ENCODE data around the gene KLF7. TPM values are rescaled to one million over a fixed set of nuclear protein-coding genes. Genes with fewer than 3 reads are reported as not detected.
"Not testable (repeated sequence)": the region's sequence is repeated elsewhere in the genome, so short reads cannot be mapped to it uniquely, and the experiment has no call there.

KLF7 gene
- total and polyA plus RNA-seq, 2 donors (not counting 3 experiments of a cell fraction or from before 2014, with no cell fraction given): 32.8 to 42.9 TPM

DNA sequence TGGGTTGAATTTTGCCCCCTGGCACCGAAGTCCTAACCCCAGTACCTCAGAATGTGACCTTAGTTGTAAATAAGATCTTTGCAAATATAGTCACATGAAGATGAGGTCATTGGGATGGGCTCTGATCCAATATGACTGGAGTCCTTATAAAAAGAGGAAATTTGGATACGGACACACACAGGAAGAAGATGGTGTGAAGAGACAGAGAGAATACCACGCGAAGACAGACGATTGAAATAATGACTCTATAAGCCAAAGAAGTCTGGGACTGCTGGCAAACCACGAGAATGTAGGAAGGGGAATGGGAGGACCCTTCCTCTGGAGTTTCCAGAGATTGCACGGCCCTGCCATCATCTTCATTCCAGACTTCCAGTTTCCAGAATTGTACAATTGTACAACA is 127.9 kb downstream of the KLF7 start:
- dilution Hi-C loops (cut with MboI; ENCODE audit: extremely low pct_ligation_motif_present, low sequenced_read_pairs) (no loop called here), intact Hi-C loops (cut with micrococcal nuclease) (loop anchor here (5.0 kb wide), 1 partner anchor 956 kb away; no protein-coding TSS in a partner anchor)
- FAIRE-seq (no peak), DNase-seq (ENCODE audit: low read depth, low spot score) (no peak)
- no peak overlapping the region for H3K4me2 ChIP-seq (ENCODE audit: insufficient read depth, low read length)
- no peaks in the 10 kb centered on the region for H3K9me1 ChIP-seq (replicated peaks; ENCODE audit: control insufficient read depth, extremely low read depth, insufficient read depth, low read length)
- TF ChIP-seq, protein P1, sequence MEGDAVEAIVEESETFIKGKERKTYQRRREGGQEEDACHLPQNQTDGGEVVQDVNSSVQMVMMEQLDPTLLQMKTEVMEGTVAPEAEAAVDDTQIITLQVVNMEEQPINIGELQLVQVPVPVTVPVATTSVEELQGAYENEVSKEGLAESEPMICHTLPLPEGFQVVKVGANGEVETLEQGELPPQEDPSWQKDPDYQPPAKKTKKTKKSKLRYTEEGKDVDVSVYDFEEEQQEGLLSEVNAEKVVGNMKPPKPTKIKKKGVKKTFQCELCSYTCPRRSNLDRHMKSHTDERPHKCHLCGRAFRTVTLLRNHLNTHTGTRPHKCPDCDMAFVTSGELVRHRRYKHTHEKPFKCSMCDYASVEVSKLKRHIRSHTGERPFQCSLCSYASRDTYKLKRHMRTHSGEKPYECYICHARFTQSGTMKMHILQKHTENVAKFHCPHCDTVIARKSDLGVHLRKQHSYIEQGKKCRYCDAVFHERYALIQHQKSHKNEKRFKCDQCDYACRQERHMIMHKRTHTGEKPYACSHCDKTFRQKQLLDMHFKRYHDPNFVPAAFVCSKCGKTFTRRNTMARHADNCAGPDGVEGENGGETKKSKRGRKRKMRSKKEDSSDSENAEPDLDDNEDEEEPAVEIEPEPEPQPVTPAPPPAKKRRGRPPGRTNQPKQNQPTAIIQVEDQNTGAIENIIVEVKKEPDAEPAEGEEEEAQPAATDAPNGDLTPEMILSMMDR (IDR thresholded peaks at IDR 0.05; ENCODE audit: extremely low read depth in 1 of 2, insufficient read depth in 1 of 2, low read depth in 1 of 2, low read length in 2 of 2): no peak
- TF ChIP-seq POLR2AphosphoS5 (IDR thresholded peaks at IDR 0.05; ENCODE audit: insufficient read depth, low read depth, low read length) (no peak), JUN (IDR thresholded peaks at IDR 0.05; ENCODE audit: borderline replicate concordance, insufficient read depth, insufficient read length, low read depth) (no peak), POLR2A (IDR thresholded peaks at IDR 0.05; ENCODE audit: low read depth, low read length) (no peak), MYC (IDR thresholded peaks at IDR 0.05; ENCODE audit: low read depth, low read length) (no peak), GATA2 (IDR thresholded peaks at IDR 0.05; ENCODE audit: insufficient read depth, insufficient read length, low read depth, low read length) (no peak), EZH2 (IDR thresholded peaks at IDR 0.05; ENCODE audit: borderline replicate concordance, low read depth, low read length, severe bottlenecking) (no peak), FOS (IDR thresholded peaks at IDR 0.05; ENCODE audit: borderline replicate concordance, insufficient read depth, low read length) (no peak)
- TF ChIP-seq, protein P2, sequence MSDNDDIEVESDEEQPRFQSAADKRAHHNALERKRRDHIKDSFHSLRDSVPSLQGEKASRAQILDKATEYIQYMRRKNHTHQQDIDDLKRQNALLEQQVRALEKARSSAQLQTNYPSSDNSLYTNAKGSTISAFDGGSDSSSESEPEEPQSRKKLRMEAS (IDR thresholded peaks at IDR 0.05; ENCODE audit: insufficient read depth, insufficient read length): no peak
- H3K27ac ChIP-seq (ENCODE audit: insufficient read depth, low read depth, low read length): no peak overlapping the region
- H3K9ac ChIP-seq (replicated peaks; ENCODE audit: extremely low read depth, insufficient read depth, low read length): no peak overlapping the region
- H3K4me1 ChIP-seq (ENCODE audit: control insufficient read depth, extremely low read depth, insufficient read depth, low read length): peaks cover 9% of the 10 kb centered on the region
- POLR2A ChIA-PET: no interaction called here
- no peaks in the 10 kb centered on the region for H3K9me3 ChIP-seq (replicated peaks; ENCODE audit: control insufficient read depth, insufficient read depth, low read length)
- H4K20me1 ChIP-seq (replicated peaks; ENCODE audit: control insufficient read depth, extremely low read depth, insufficient read depth, low read length): no peaks in the 10 kb centered on the region
- CTCF ChIA-PET: interaction anchor here (1.2 kb wide), 1 partner anchor 55 kb away, joined by 3 read pairs; no protein-coding TSS in a partner anchor
- H3K4me3 ChIP-seq (replicated peaks in 1 of 3; ENCODE audit: insufficient read depth in 1 of 3, low read depth in 1 of 3, low read length in 3 of 3): no peak overlapping the region
- no peaks in the 10 kb centered on the region for H3K36me3 ChIP-seq (ENCODE audit: control insufficient read depth in 2 of 2, extremely low read depth in 1 of 2, insufficient read depth in 2 of 2, low read length in 2 of 2)
- no peaks in the 10 kb centered on the region for H3K27me3 ChIP-seq (ENCODE audit: control insufficient read depth in 2 of 2, insufficient read depth in 2 of 2, low read length in 2 of 2)
- no TSS peak for BruUV-seq (replicated peaks)
- no peaks in the 10 kb centered on the region for H3K79me2 ChIP-seq (ENCODE audit: control insufficient read depth, insufficient read depth, low read length)
- H2AFZ ChIP-seq (ENCODE audit: low read depth, low read length): no peak overlapping the region

- H3K9me1 ChIP-seq (replicated peaks; ENCODE audit: control insufficient read depth, extremely low read depth, insufficient read depth, low read length); H2AFZ ChIP-seq (ENCODE audit: low read depth, low read length); H3K27me3 ChIP-seq (ENCODE audit: control insufficient read depth in 2 of 2, insufficient read depth in 2 of 2, low read length in 2 of 2); H3K4me2 ChIP-seq (ENCODE audit: insufficient read depth, low read length); POLR2A ChIA-PET; H3K9ac ChIP-seq (replicated peaks; ENCODE audit: extremely low read depth, insufficient read depth, low read length); FAIRE-seq; H3K79me2 ChIP-seq (ENCODE audit: control insufficient read depth, insufficient read depth, low read length); H3K4me3 ChIP-seq (replicated peaks in 1 of 3; ENCODE audit: insufficient read depth in 1 of 3, low read depth in 1 of 3, low read length in 3 of 3); H3K4me1 ChIP-seq (ENCODE audit: control insufficient read depth, extremely low read depth, insufficient read depth, low read length); H3K27ac ChIP-seq (ENCODE audit: insufficient read depth, low read depth, low read length); dilution Hi-C loops (cut with MboI; ENCODE audit: extremely low pct_ligation_motif_present, low sequenced_read_pairs); BruUV-seq (replicated peaks); DNase-seq (ENCODE audit: low read depth, low spot score); CTCF ChIA-PET; H3K36me3 ChIP-seq (ENCODE audit: control insufficient read depth in 2 of 2, extremely low read depth in 1 of 2, insufficient read depth in 2 of 2, low read length in 2 of 2); H3K9me3 ChIP-seq (replicated peaks; ENCODE audit: control insufficient read depth, insufficient read depth, low read length); H4K20me1 ChIP-seq (replicated peaks; ENCODE audit: control insufficient read depth, extremely low read depth, insufficient read depth, low read length): not testable (repeated sequence)
- intact Hi-C loops (cut with micrococcal nuclease): loop anchor here (5.0 kb wide), 1 partner anchor 955 kb away; no protein-coding TSS in a partner anchor
Observed at GRCh38 chr2:207037023-207037422, 128.7 kb downstream of the KLF7 start.
